Endothelial cell (in vitro differentiated cells): ENCODE results near the gene CNNM2. TPM values are rescaled to one million over a fixed set of nuclear protein-coding genes. Genes with fewer than 3 reads are reported as not detected.

Source experiments
- DNase-seq: peaks from one replicate; pipeline ENCODE4 v3.0.0; 2021; ENCODE audit warnings: low spot score
- H3K27ac Mint-ChIP-seq: one replicate; pipeline ENCODE4 v1.8.0; 2021; ENCODE audit warnings: mixed read lengths, inconsistent platforms; ENCODE audit not compliant: unreplicated experiment
- H3K27me3 Mint-ChIP-seq: one replicate; pipeline ENCODE4 v1.8.0; 2021; ENCODE audit warnings: mild to moderate bottlenecking, moderate library complexity, mixed read lengths, inconsistent platforms; ENCODE audit not compliant: unreplicated experiment
- H3K36me3 Mint-ChIP-seq: one replicate; pipeline ENCODE4 v1.8.0; 2021; ENCODE audit warnings: mild to moderate bottlenecking, low read depth, mixed read lengths, inconsistent platforms; ENCODE audit not compliant: unreplicated experiment
- H3K4me1 Mint-ChIP-seq: one replicate; pipeline ENCODE4 v1.8.0; 2021; ENCODE audit warnings: mild to moderate bottlenecking, mixed read lengths, inconsistent platforms; ENCODE audit not compliant: unreplicated experiment
- H3K4me3 Mint-ChIP-seq: one replicate; pipeline ENCODE4 v1.8.0; 2021; ENCODE audit warnings: mild to moderate bottlenecking, mixed read lengths, inconsistent platforms; ENCODE audit not compliant: unreplicated experiment
- H3K9me3 Mint-ChIP-seq: one replicate; pipeline ENCODE4 v1.8.0; 2021; ENCODE audit warnings: mixed read lengths, inconsistent platforms; ENCODE audit not compliant: unreplicated experiment
- CTCF ChIP-seq: fragments of 200-600 bp; sonication (generic); IDR thresholded peaks from one replicate; pipeline ENCODE4 v1.5.0; 2021; ENCODE audit warnings: antibody characterized with exemption; ENCODE audit not compliant: unreplicated experiment
- total RNA-seq: library from RNA; stranded (reverse); fragmentation: NEBNext Ultra II Directional; extraction: Animal tissue kit (Norgen Biotek cat#: 25700); gene quantifications from one replicate; pipeline ENCODE4 v1.2.1, GENCODE V29; 2021; ENCODE audit not compliant: unreplicated experiment

The CNNM2 gene
- total RNA-seq, 1 donor from 2014 or later: 4.6 TPM

GRCh38 chr10:103105462-103105861, 187.4 kb downstream of the CNNM2 start:
- no peaks in the 10 kb centered on the region for H3K9me3 Mint-ChIP-seq
- H3K4me1 Mint-ChIP-seq: no peaks in the 10 kb centered on the region
- H3K27ac Mint-ChIP-seq: no peak overlapping the region
- H3K4me3 Mint-ChIP-seq: no peak overlapping the region
- DNase-seq: no peak
- peaks cover 4% of the 10 kb centered on the region for H3K36me3 Mint-ChIP-seq
- no peaks in the 10 kb centered on the region for H3K27me3 Mint-ChIP-seq
- no peak for TF ChIP-seq CTCF

- Mint-ChIP-seq H3K9me3 (no peaks in the 10 kb centered on the region), H3K27me3 (no peaks in the 10 kb centered on the region), H3K4me3 (no peak overlapping the region), H3K27ac (no peak overlapping the region), H3K4me1 (no peaks in the 10 kb centered on the region), H3K36me3 (peaks cover 4% of the 10 kb centered on the region)
- no peak for DNase-seq
- TF ChIP-seq CTCF: no peak
Observed at GRCh38 chr10:103106539-103106938, 188.4 kb downstream of the CNNM2 start.

- H3K4me3 Mint-ChIP-seq: no peak overlapping the region
- no peaks in the 10 kb centered on the region for H3K4me1 Mint-ChIP-seq
- no peak overlapping the region for H3K27ac Mint-ChIP-seq
- no peak for TF ChIP-seq CTCF
- no peaks in the 10 kb centered on the region for H3K27me3 Mint-ChIP-seq
- no peaks in the 10 kb centered on the region for H3K36me3 Mint-ChIP-seq
- no peak for DNase-seq
- no peaks in the 10 kb centered on the region for H3K9me3 Mint-ChIP-seq
Observed at GRCh38 chr10:103109821-103110220, 191.7 kb downstream of the CNNM2 start.

GRCh38 chr10:103110407-103110806, 192.3 kb downstream of the CNNM2 start:
- H3K4me1 Mint-ChIP-seq: no peaks in the 10 kb centered on the region
- H3K36me3 Mint-ChIP-seq: no peaks in the 10 kb centered on the region
- H3K9me3 Mint-ChIP-seq: no peaks in the 10 kb centered on the region
- no peak for TF ChIP-seq CTCF
- H3K27me3 Mint-ChIP-seq: no peaks in the 10 kb centered on the region
- H3K4me3 Mint-ChIP-seq: no peak overlapping the region
- no peak for DNase-seq
- no peak overlapping the region for H3K27ac Mint-ChIP-seq

- H3K4me3 Mint-ChIP-seq: no peak overlapping the region
- no peaks in the 10 kb centered on the region for H3K36me3 Mint-ChIP-seq
- no peaks in the 10 kb centered on the region for H3K9me3 Mint-ChIP-seq
- no peaks in the 10 kb centered on the region for H3K4me1 Mint-ChIP-seq
- H3K27me3 Mint-ChIP-seq: no peaks in the 10 kb centered on the region
- DNase-seq: no peak
- H3K27ac Mint-ChIP-seq: no peak overlapping the region
- TF ChIP-seq CTCF: no peak
Observed at GRCh38 chr10:103111031-103111917, 193.2 kb downstream of the CNNM2 start.
